H1 (cell line): ENCODE data around the gene CCDC91. TPM values are rescaled to one million over a fixed set of nuclear protein-coding genes. Genes with fewer than 3 reads are reported as not detected.

ENCODE experiments used
- CHD2 ChIP-seq: IDR thresholded peaks from 2 replicates; pipeline ENCODE4 v1.6.1; 2012; ENCODE audit warnings: low read length, improper control_type of control experiment
- JUND ChIP-seq: IDR thresholded peaks from 2 replicates; pipeline ENCODE4 v1.6.1; 2011; ENCODE audit warnings: mild to moderate bottlenecking, improper control_type of control experiment, low read length
- MAFK ChIP-seq: IDR thresholded peaks from 2 replicates; pipeline ENCODE4 v1.6.1; 2012; ENCODE audit warnings: low read depth, mild to moderate bottlenecking, improper control_type of control experiment, low read length
- RBBP5 ChIP-seq: IDR thresholded peaks from 2 replicates; pipeline ENCODE4 v1.7.1; 2012; ENCODE audit warnings: low read depth, mild to moderate bottlenecking, inconsistent platforms, low read length, moderate library complexity, borderline replicate concordance
- RXRA ChIP-seq: IDR thresholded peaks from 2 replicates; pipeline ENCODE4 v1.6.1; 2011; ENCODE audit warnings: low read depth, mild to moderate bottlenecking, low read length, moderate library complexity; ENCODE audit not compliant: insufficient read depth
- polyA plus RNA-seq, 7 experiments: library from polyadenylated mRNA; depleted of rRNA in 3 of 7; stranded (reverse) in 5 of 7; unstranded in 2 of 7; fragments of >200 nt in 5 of 7; fragments of 200-250 nt in 2 of 7; gene quantifications; 1 replicate in 5 of 7; 2 replicates in 1 of 7; 4 replicates in 1 of 7; pipeline versions ENCODE4 v1.2.1 to v1.2.3, GENCODE V29; 2011 to 2013; ENCODE audit warnings: missing spikeins in 2 of 7, mixed read lengths in 2 of 7
- total RNA-seq: library from RNA; stranded (reverse); fragmentation: NEBNext Ultra II Directional; extraction: Animal tissue kit (Norgen Biotek cat#: 25700); gene quantifications from 2 replicates; pipeline ENCODE4 v1.2.1, GENCODE V29; 2021

Gene CCDC91
- total and polyA plus RNA-seq, 2 of the 8 experiments (the other 6 are each of a cell fraction or from before 2014, with no cell fraction given): 8.6 to 23.1 TPM

DNA sequence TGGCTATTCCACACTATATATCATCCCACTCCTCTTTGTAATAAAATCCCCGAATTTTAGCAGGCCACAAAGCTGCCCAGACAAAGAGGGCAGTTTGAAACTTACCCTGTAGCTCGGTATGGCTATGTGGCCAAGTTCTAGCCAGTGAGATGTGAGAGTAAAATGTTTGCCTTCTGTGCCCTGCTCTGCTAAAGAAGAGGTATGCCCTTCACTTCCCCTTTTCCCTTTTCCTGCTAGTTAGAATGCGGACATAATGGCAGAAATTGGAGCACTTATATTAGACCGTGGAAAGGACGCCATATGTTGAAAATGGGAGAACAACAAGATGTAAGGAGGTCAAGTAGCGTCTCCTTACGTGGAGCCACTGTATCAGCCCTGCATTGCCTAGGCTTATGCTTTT, 11.5 kb upstream of the CCDC91 start (continued):
- TF ChIP-seq CHD2 (no peak), RXRA (no peak), MAFK (no peak), JUND (no peak), RBBP5 (no peak)
